HAP-1 (cell line): Measurements from ENCODE around the gene KCNAB1.
A peak's percentile ranks its signal among the peaks of the same experiment; 100 is the strongest.

ENCODE experiments used
- DNase-seq, 2 experiments: peaks; one replicate each; pipeline ENCODE4 v3.0.0-alpha.2; 2016 to 2020; ENCODE audit warnings: low spot score in 2 of 2
- H3K27me3 ChIP-seq: fragments of 250-450 bp; sonication (Bioruptor Pico); 2 replicates; pipeline ENCODE4 v1.5.1; 2020; ENCODE audit warnings: low read depth, mild to moderate bottlenecking, moderate library complexity
- H3K36me3 ChIP-seq: fragments of 250-450 bp; sonication (Bioruptor Pico); replicated peaks from 2 replicates; pipeline ENCODE4 v1.5.1; 2020; ENCODE audit warnings: mild to moderate bottlenecking
- H3K4me1 ChIP-seq: fragments of 250-450 bp; sonication (Bioruptor Pico); 2 replicates; pipeline ENCODE4 v1.5.1; 2020; ENCODE audit warnings: mild to moderate bottlenecking
- H3K4me3 ChIP-seq: fragments of 250-450 bp; sonication (Bioruptor Pico); 2 replicates; pipeline ENCODE4 v1.5.1; 2020; ENCODE audit warnings: mild to moderate bottlenecking, moderate library complexity
- H3K9me3 ChIP-seq: fragments of 250-450 bp; sonication (Bioruptor Pico); 2 replicates; pipeline ENCODE4 v1.5.1; 2020; ENCODE audit warnings: mild to moderate bottlenecking, moderate library complexity
- in situ Hi-C: fragments of 300-500 bp; cut with MboI; formaldehyde crosslinking; loops from 3 replicates; pipeline ENCODE4 v1.14.3; 2020; ENCODE audit warnings: low sequenced_read_pairs, inconsistent platforms, mixed read lengths

The KCNAB1 gene

DNA sequence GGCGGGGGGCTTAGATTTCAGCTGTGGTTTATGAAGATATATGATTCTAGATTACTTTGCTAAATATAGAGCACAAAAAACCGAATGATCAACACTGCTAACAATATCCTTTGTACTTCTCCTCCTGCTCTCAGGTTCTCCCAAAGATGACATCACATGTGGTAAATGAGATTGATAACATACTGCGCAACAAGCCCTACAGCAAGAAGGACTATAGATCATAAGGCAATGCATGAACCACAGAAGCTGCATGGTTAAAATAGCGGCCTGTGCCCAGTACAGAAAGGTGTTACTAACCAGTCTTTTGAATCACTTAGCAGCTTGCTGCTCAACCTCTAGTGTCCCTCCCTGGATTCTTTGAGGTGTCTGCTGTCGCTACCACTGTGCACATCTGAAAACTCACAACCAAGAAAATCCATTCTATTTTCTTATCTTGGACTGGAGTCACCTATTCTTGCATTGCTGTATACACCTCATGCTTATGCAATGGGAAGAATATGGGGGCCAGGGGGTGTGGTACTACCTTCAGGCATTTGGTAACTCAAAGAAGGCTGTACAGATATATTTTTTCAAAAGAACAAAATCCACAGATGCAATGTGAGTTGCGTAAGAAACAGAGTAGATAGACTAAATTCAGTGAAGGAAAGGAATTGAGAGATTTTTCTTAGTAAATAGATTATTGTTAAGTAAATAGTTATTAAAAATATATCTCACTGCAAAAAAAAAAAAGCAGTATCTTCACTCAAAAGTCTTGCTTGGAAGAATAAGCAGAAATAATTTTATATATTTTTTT lies 416.3 kb downstream of the KCNAB1 start:
- Histone ChIP-seq H3K4me1 (no peaks in the 10 kb centered on the region), H3K36me3 (peaks cover 18% of the 10 kb centered on the region), H3K4me3 (no peak overlapping the region), H3K27me3 (no peaks in the 10 kb centered on the region), H3K9me3 (no peaks in the 10 kb centered on the region)
- DNase-seq, result no peak
- in situ Hi-C loops, result loop anchor here (25.0 kb wide), 1 partner anchor 551 kb away; no protein-coding TSS in a partner anchor

- Histone ChIP-seq H3K4me1 (peaks cover 4% of the 10 kb centered on the region; the same call in 1 of the 2 replicates), H3K9me3 (no peaks in the 10 kb centered on the region), H3K4me3 (no peak overlapping the region), H3K36me3 (peaks cover 39% of the 10 kb centered on the region), H3K27me3 (no peaks in the 10 kb centered on the region)
- in situ Hi-C loops, result loop anchor here (25.0 kb wide), 1 partner anchor 548 kb away; no protein-coding TSS in a partner anchor
- no peak for DNase-seq
These were observed 418.7 kb downstream of the KCNAB1 start for GRCh38 chr3:156539051-156539450.

DNA sequence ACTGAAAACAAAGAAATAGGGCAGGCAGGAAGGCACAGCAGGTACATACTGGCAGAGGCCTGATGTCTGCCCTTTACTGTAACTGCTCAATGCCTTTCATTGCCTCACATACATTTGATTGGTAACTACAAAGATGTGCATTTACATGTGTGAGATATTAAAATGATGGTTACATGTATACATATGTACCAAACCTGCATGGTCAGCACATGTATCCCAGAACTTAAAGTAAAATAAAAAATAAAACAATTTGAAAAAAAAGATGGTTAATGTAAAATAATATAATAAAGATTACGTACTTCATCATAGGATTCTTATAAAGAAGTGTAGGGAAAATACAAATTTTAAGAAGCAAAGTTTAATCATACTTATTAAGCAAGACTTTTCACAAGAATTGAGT lies 419.4 kb downstream of the KCNAB1 start:
- in situ Hi-C loops, result loop anchor here (25.0 kb wide), 1 partner anchor 547 kb away; no protein-coding TSS in a partner anchor
- no peaks in the 10 kb centered on the region for H3K27me3 ChIP-seq
- peaks cover 4% of the 10 kb centered on the region; the same call in 1 of the 2 replicates for H3K4me1 ChIP-seq
- no peak for DNase-seq
- H3K36me3 ChIP-seq, result peaks cover 45% of the 10 kb centered on the region
- no peaks in the 10 kb centered on the region for H3K9me3 ChIP-seq
- no peak overlapping the region for H3K4me3 ChIP-seq

GRCh38 chr3:156542101-156543042 lies 422.0 kb downstream of the KCNAB1 start:
- no peak for DNase-seq
- Histone ChIP-seq H3K4me3 (no peak overlapping the region), H3K27me3 (no peaks in the 10 kb centered on the region), H3K9me3 (no peaks in the 10 kb centered on the region), H3K36me3 (peaks cover 69% of the 10 kb centered on the region), H3K4me1 (peaks cover 4% of the 10 kb centered on the region; the same call in 1 of the 2 replicates)
- in situ Hi-C loops, result loop anchor here (25.0 kb wide), 1 partner anchor 545 kb away; no protein-coding TSS in a partner anchor

- Histone ChIP-seq H3K27me3 (no peaks in the 10 kb centered on the region), H3K4me1 (peaks cover 4% of the 10 kb centered on the region; the same call in 1 of the 2 replicates), H3K36me3 (peaks cover 77% of the 10 kb centered on the region), H3K9me3 (no peaks in the 10 kb centered on the region), H3K4me3 (no peak overlapping the region)
- in situ Hi-C loops, result loop anchor here (25.0 kb wide), 1 partner anchor 544 kb away; no protein-coding TSS in a partner anchor
- DNase-seq, result no peak
These were observed 422.7 kb downstream of the KCNAB1 start for GRCh38 chr3:156543043-156543555.

DNA sequence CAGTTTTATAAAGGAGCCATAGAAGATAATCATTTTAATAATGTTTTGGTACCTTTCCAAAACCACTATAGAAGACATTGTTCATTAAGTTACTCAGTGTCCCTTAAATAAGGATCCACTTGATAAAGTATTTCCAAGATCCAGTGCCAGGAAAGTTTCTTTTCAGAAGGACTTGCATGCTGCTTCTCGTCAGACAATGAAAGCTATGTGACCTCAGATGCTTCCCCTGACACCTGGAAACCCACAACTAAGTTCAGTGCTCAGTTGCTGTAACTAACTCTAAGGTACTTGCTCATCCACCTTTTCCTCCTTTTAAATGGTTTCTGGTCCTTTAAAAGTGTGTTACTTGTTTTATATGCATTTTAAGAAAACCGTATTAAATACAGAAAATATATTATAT lies 427.3 kb downstream of the KCNAB1 start:
- no peak overlapping the region for H3K4me3 ChIP-seq
- DNase-seq, result no peak
- H3K4me1 ChIP-seq, result peaks cover 7% of the 10 kb centered on the region; the same call in 1 of the 2 replicates
- H3K36me3 ChIP-seq, result peaks cover 92% of the 10 kb centered on the region
- no peaks in the 10 kb centered on the region for H3K9me3 ChIP-seq
- in situ Hi-C loops, result loop anchor here (25.0 kb wide), 1 partner anchor 540 kb away; no protein-coding TSS in a partner anchor
- no peaks in the 10 kb centered on the region for H3K27me3 ChIP-seq

DNA sequence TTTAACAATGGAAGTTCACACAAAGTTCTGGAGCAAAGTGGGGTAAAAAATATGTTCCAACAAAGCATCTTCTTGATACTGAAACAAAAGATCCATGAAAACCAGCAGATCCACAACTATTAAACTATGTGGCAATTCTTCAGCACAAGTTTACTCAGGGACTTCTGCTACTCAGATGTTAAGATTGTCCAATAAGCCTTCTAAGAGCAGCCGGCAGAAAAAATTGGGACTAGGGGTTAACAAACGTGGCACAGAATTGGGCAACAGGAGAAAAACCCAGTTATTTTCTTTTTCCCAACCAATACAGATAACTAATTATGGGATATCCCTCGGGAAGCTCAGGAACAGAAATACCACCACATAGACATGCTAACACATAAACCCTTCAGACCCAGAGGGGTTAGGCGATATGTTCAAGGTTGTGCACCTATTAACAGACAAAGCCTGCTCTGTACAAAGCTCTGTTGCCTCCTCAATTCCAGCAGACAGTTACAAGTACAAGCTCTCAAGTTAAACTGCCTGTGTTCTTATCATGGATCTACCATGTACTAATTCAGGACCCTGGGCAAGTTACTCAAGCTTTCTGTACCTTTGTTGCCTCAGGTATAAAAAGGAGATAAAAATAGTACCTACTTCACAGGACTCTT lies 427.8 kb downstream of the KCNAB1 start:
- Histone ChIP-seq H3K36me3 (peaks cover 90% of the 10 kb centered on the region), H3K4me3 (no peak overlapping the region), H3K9me3 (no peaks in the 10 kb centered on the region), H3K4me1 (peaks cover 10% of the 10 kb centered on the region), H3K27me3 (no peaks in the 10 kb centered on the region)
- in situ Hi-C loops, result loop anchor here (25.0 kb wide), 1 partner anchor 539 kb away; no protein-coding TSS in a partner anchor
- no peak for DNase-seq

GRCh38 chr3:156548902-156549301 lies 428.5 kb downstream of the KCNAB1 start:
- Histone ChIP-seq H3K27me3 (no peaks in the 10 kb centered on the region), H3K36me3 (peaks cover 84% of the 10 kb centered on the region), H3K4me3 (no peak overlapping the region), H3K9me3 (no peaks in the 10 kb centered on the region), H3K4me1 (peaks cover 11% of the 10 kb centered on the region)
- DNase-seq, result no peak
- in situ Hi-C loops, result loop anchor here (25.0 kb wide), 1 partner anchor 538 kb away; no protein-coding TSS in a partner anchor

DNA sequence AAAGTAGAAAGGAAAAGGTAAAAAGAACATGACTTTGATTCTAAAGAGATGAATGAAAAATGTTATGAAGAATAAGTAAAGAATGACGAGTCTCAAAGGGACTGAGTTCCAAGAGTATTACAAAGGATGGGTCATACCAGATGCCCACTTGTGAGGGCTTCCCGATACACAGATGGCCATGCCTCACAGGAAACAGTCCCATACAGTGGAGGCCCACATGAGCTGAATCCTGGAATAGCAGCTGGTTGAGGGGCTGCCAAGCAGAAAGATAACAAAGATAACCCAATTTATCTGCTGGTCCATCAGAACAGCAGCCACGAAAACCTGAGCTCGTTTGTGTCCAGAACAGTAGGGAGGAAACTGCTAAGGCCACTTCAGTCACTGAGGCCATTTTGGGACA lies 430.9 kb downstream of the KCNAB1 start:
- peaks cover 63% of the 10 kb centered on the region for H3K36me3 ChIP-seq
- no peak for DNase-seq
- peaks cover 11% of the 10 kb centered on the region for H3K4me1 ChIP-seq
- in situ Hi-C loops, result no loop called here
- no peak overlapping the region for H3K4me3 ChIP-seq
- H3K9me3 ChIP-seq, result no peaks in the 10 kb centered on the region
- H3K27me3 ChIP-seq, result no peaks in the 10 kb centered on the region

DNA sequence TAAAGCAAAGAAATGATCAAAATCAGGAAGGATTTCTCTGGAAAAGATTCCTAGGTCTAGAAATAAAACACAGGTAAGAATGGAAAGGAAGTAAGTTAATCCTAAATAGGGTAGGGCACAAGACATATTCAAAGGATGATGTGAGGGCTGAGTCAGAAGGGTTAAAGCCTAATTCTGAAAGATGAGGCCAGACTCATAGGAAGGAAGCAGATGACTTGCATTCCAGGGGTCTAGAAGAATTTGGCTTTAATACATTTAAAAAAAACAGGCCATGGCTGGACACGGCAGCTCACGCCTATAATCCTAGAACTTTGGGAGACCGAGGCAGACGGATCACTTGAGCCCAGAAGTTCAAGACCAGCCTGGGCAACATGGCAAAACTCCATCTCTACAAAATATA lies 431.4 kb downstream of the KCNAB1 start:
- DNase-seq, result no peak
- Histone ChIP-seq H3K4me1 (peaks cover 11% of the 10 kb centered on the region), H3K36me3 (peaks cover 58% of the 10 kb centered on the region), H3K27me3 (no peaks in the 10 kb centered on the region), H3K4me3 (no peak overlapping the region), H3K9me3 (no peaks in the 10 kb centered on the region)
- in situ Hi-C loops, result no loop called here

GRCh38 chr3:156552973-156553372 lies 432.6 kb downstream of the KCNAB1 start:
- Histone ChIP-seq H3K36me3 (peaks cover 46% of the 10 kb centered on the region), H3K9me3 (no peaks in the 10 kb centered on the region), H3K4me3 (peak overlapping the region; percentile 91), H3K4me1 (peaks cover 13% of the 10 kb centered on the region), H3K27me3 (no peaks in the 10 kb centered on the region)
- no peak for DNase-seq
- in situ Hi-C loops, result no loop called here

GRCh38 chr3:156553705-156554356 lies 433.5 kb downstream of the KCNAB1 start:
- Histone ChIP-seq H3K4me1 (peaks cover 13% of the 10 kb centered on the region), H3K36me3 (peaks cover 38% of the 10 kb centered on the region), H3K4me3 (peak overlapping the region; percentile 91), H3K9me3 (no peaks in the 10 kb centered on the region), H3K27me3 (no peaks in the 10 kb centered on the region)
- in situ Hi-C loops, result no loop called here
- peak; percentile 18 to 21 for DNase-seq
